GM23338 (cell line): ENCODE data around the gene ALDH7A1. TPM values are rescaled to one million over a fixed set of nuclear protein-coding genes. Genes with fewer than 3 reads are reported as not detected.

ENCODE experiments used
- ATAC-seq: fragments of 200-7000 bp; cut with Tn5 transposase; 3 replicates; pipeline ENCODE4 v1.9.1; 2020
- DNase-seq: peaks from one replicate; pipeline ENCODE4 v3.0.0-alpha.2; 2015; ENCODE audit warnings: low spot score
- H2AFZ ChIP-seq: fragments of 200-600 bp; sonication (generic); 2 replicates; pipeline ENCODE4 v1.8.0; 2016; ENCODE audit warnings: antibody characterized with exemption, mild to moderate bottlenecking, moderate library complexity
- H3F3A ChIP-seq: fragments of 200-600 bp; sonication (generic); replicated peaks from 2 replicates; pipeline ENCODE4 v1.8.0; 2017; ENCODE audit warnings: antibody characterized with exemption, mixed run types, low read depth
- H3K27ac ChIP-seq: fragments of 200-600 bp; sonication (generic); 2 replicates; pipeline ENCODE4 v1.6.1; 2016; ENCODE audit warnings: low read depth
- H3K27me3 ChIP-seq: fragments of 200-600 bp; sonication (generic); 2 replicates; pipeline ENCODE4 v1.8.0; 2016; ENCODE audit warnings: mild to moderate bottlenecking, mixed run types, moderate library complexity; ENCODE audit not compliant: insufficient read depth
- H3K36me3 ChIP-seq: fragments of 200-600 bp; sonication (generic); 2 replicates; pipeline ENCODE4 v1.8.0; 2016; ENCODE audit warnings: mild to moderate bottlenecking; ENCODE audit not compliant: insufficient read depth
- H3K4me1 ChIP-seq: fragments of 200-600 bp; sonication (generic); 2 replicates; pipeline ENCODE4 v1.8.0; 2016; ENCODE audit warnings: mild to moderate bottlenecking, moderate library complexity; ENCODE audit not compliant: insufficient read depth
- H3K4me2 ChIP-seq: fragments of 200-600 bp; sonication (generic); 2 replicates; pipeline ENCODE4 v1.7.1; 2017; ENCODE audit warnings: mixed run types
- H3K4me3 ChIP-seq: fragments of 200-600 bp; sonication (generic); 2 replicates; pipeline ENCODE4 v1.6.1; 2016; ENCODE audit warnings: mixed run types
- H3K79me2 ChIP-seq: fragments of 200-600 bp; sonication (generic); replicated peaks from 2 replicates; pipeline ENCODE4 v1.8.0; 2017; ENCODE audit warnings: mild to moderate bottlenecking; ENCODE audit not compliant: insufficient read depth
- H3K9me2 ChIP-seq: fragments of 200-600 bp; sonication (generic); 2 replicates; pipeline ENCODE4 v1.8.0; 2017; ENCODE audit not compliant: insufficient read depth
- H4K20me1 ChIP-seq: fragments of 200-600 bp; sonication (generic); replicated peaks from 2 replicates; pipeline ENCODE4 v1.8.0; 2017; ENCODE audit warnings: mild to moderate bottlenecking; ENCODE audit not compliant: insufficient read depth
- H3K27ac Mint-ChIP-seq: 2 replicates; pipeline ENCODE4 v1.8.0; 2020; ENCODE audit warnings: inconsistent platforms, mild to moderate bottlenecking, moderate library complexity, mixed read lengths
- H3K27me3 Mint-ChIP-seq: 3 replicates; pipeline ENCODE4 v1.8.0; 2022; ENCODE audit warnings: low read depth, mild to moderate bottlenecking, moderate library complexity, mixed read lengths, inconsistent platforms; ENCODE audit not compliant: insufficient read depth, poor library complexity
- H3K36me3 Mint-ChIP-seq: 3 replicates; pipeline ENCODE4 v1.8.0; 2021; ENCODE audit warnings: low read depth, mild to moderate bottlenecking, inconsistent platforms, moderate library complexity, mixed read lengths
- H3K4me1 Mint-ChIP-seq: 3 replicates; pipeline ENCODE4 v1.8.0; 2020; ENCODE audit warnings: mild to moderate bottlenecking, inconsistent platforms, mixed read lengths
- H3K4me3 Mint-ChIP-seq: 3 replicates; pipeline ENCODE4 v1.8.0; 2021; ENCODE audit warnings: moderate library complexity, mild to moderate bottlenecking, inconsistent platforms, mixed read lengths
- H3K9me3 Mint-ChIP-seq: 3 replicates; pipeline ENCODE4 v1.8.0; 2020; ENCODE audit warnings: moderate library complexity, mild to moderate bottlenecking, inconsistent platforms, mixed read lengths
- CREB1 ChIP-seq: fragments of 250-450 bp; sonication (Bioruptor Pico); IDR thresholded peaks from 2 replicates; pipeline ENCODE4 v1.5.0; 2020; ENCODE audit warnings: low read depth, mild to moderate bottlenecking, moderate library complexity
- CTCF ChIP-seq, 2 experiments: fragments of 200-600 bp in 1 of 2; sonication (generic) in 1 of 2; conservative IDR thresholded peaks; 2 replicates each; pipeline versions ENCODE4 v1.5.1 to v1.6.1; 2016 to 2017; ENCODE audit warnings: antibody characterized with exemption in 2 of 2, low read depth in 2 of 2, mild to moderate bottlenecking in 2 of 2, moderate library complexity in 1 of 2
- ETS1 ChIP-seq: IDR thresholded peaks from 2 replicates; pipeline ENCODE4 v1.6.1; 2016; ENCODE audit warnings: antibody characterized with exemption
- NANOG ChIP-seq: IDR thresholded peaks from 2 replicates; pipeline ENCODE4 v1.6.1; 2016; ENCODE audit warnings: antibody characterized with exemption, borderline replicate concordance
- POLR2AphosphoS5 ChIP-seq: IDR thresholded peaks from 2 replicates; pipeline ENCODE4 v1.6.1; 2016; ENCODE audit warnings: antibody characterized with exemption, low read depth
- REST ChIP-seq: IDR thresholded peaks from one replicate; pipeline ENCODE4 v1.6.1; 2018; ENCODE audit warnings: antibody characterized with exemption; ENCODE audit not compliant: unreplicated experiment
- ZNF114 ChIP-seq: fragments of 250-450 bp; sonication (Bioruptor Pico); IDR thresholded peaks from 2 replicates; pipeline ENCODE4 v1.5.0; 2020; ENCODE audit warnings: mild to moderate bottlenecking, moderate library complexity
- ZNF331 ChIP-seq: fragments of 250-450 bp; sonication (Bioruptor Pico); IDR thresholded peaks from 2 replicates; pipeline ENCODE4 v1.5.0; 2020; ENCODE audit warnings: low read depth, mild to moderate bottlenecking, moderate library complexity
- ZNF462 ChIP-seq: fragments of 250-450 bp; sonication (Bioruptor Pico); IDR thresholded peaks from 2 replicates; pipeline ENCODE4 v1.5.0; 2020; ENCODE audit warnings: mild to moderate bottlenecking, moderate library complexity
- polyA plus RNA-seq: library from polyadenylated mRNA; unstranded; fragments of >200 nt; fragmentation: Nextera tagmentation; extraction: Ambion mirVana; gene quantifications from 2 replicates; pipeline ENCODE4 v1.2.1, GENCODE V29; 2016
- total RNA-seq: library from RNA; depleted of rRNA; stranded (reverse); fragments of >200 nt; shearing (Covaris generic); gene quantifications from 2 replicates; pipeline ENCODE4 v1.2.3, GENCODE V29; 2014

ALDH7A1 gene
- total and polyA plus RNA-seq, 2 experiments from 2014 or later, result 122 to 198 TPM

- TF ChIP-seq ZNF462 (CRISPR knock-in tag), result no peak
Observed at GRCh38 chr5:126597156-126597555, 2.1 kb upstream of the ALDH7A1 start (continued).

GRCh38 chr5:126595486-126596083 lies 566 bp upstream of the ALDH7A1 start:
- ATAC-seq, result peak; percentile 10
- H2AFZ ChIP-seq, result no peak overlapping the region
- H3K27me3 Mint-ChIP-seq, result peaks cover 20% of the 10 kb centered on the region
- no peak for TF ChIP-seq CREB1 (CRISPR knock-in tag)
- no peak for TF ChIP-seq POLR2AphosphoS5
- TF ChIP-seq ZNF114 (CRISPR knock-in tag), result no peak
- TF ChIP-seq NANOG, result no peak
- TF ChIP-seq REST, result no peak
- no peak for TF ChIP-seq ETS1
- no peak for TF ChIP-seq ZNF331 (CRISPR knock-in tag)
- no peak for TF ChIP-seq CTCF (conservative IDR thresholded peaks at IDR 0.05; ENCODE audit: low read depth in 2 of 2)

More at GRCh38 chr5:126595486-126596083, 566 bp upstream of the ALDH7A1 start:
- peaks cover 14% of the 10 kb centered on the region for H3K36me3 ChIP-seq
- H3K4me1 Mint-ChIP-seq, result peaks cover 41% of the 10 kb centered on the region
- peak overlapping the region; percentile 75 for H3K4me2 ChIP-seq
- no peak for DNase-seq
- H3K9me2 ChIP-seq, result no peaks in the 10 kb centered on the region
- H3K36me3 Mint-ChIP-seq, result peaks cover 32% of the 10 kb centered on the region
- H3K4me3 ChIP-seq, result peak overlapping the region; percentile 87
- peak overlapping the region; percentile 90 for H3K4me3 Mint-ChIP-seq
- H4K20me1 ChIP-seq, result peaks cover 9% of the 10 kb centered on the region; the same call in 1 of the 2 replicates
- no peaks in the 10 kb centered on the region for H3K27me3 ChIP-seq
- H3K79me2 ChIP-seq, result peaks cover 35% of the 10 kb centered on the region
- H3K4me1 ChIP-seq, result peaks cover 26% of the 10 kb centered on the region
- peak overlapping the region; percentile 95 for H3K27ac ChIP-seq
- peak overlapping the region; percentile 97 for H3K27ac Mint-ChIP-seq
- no peaks in the 10 kb centered on the region; the same call in 1 of the 2 replicates for H3F3A ChIP-seq
- H3K9me3 Mint-ChIP-seq, result no peaks in the 10 kb centered on the region; the same call in 1 of the 3 replicates
